ENCODE data around the gene LHFPL2.

Gene LHFPL2

GRCh38 chr5:78544561-78545201 is 103.9 kb downstream of the LHFPL2 start:
- no peak for TF ChIP-seq CTCF (IDR thresholded peaks at IDR 0.05)
- no peak for DNase-seq (ENCODE audit: low spot score)
- H3K4me3 ChIP-seq: no peak overlapping the region
- H3K27ac ChIP-seq: no peak overlapping the region

GRCh38 chr5:78543916-78544315 is 104.7 kb downstream of the LHFPL2 start:
- H3K4me3 ChIP-seq: no peak overlapping the region
- DNase-seq (ENCODE audit: low spot score): no peak
- no peak for TF ChIP-seq CTCF (IDR thresholded peaks at IDR 0.05)
- no peak overlapping the region for H3K27ac ChIP-seq

- Histone ChIP-seq H3K4me3 (no peak overlapping the region), H3K27ac (no peak overlapping the region)
- no peak for DNase-seq (ENCODE audit: low spot score)
- TF ChIP-seq CTCF (IDR thresholded peaks at IDR 0.05): no peak
These were observed 105.3 kb downstream of the LHFPL2 start for GRCh38 chr5:78543292-78543691.

DNA sequence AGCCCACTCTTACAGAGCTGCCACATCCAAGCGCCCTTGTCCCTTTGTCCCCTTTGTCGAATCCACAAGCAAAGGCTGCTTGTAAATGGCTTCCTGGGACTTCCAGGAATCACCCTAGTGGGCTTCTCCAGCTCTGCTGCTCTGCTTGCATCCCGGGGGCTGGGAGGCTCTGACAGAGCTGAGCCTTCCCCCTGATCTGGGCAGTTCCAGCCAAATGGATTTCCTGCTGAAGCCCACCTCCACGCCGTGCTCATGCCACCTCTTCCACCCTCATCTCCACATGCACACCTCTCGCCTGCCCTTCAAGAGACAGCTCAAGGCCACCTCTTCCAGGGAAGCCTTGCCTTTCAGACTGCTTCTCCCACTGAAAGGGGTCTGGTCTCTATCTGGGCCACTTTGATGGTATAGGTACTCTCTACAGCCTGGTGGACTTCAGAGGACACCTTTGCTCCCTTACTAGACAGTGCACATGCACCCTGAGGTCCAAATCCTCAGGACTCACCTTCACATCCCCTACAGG is 106.2 kb downstream of the LHFPL2 start:
- DNase-seq (ENCODE audit: low spot score): no peak
- Histone ChIP-seq H3K27ac (peak overlapping the region in 1 of 2 donors; percentile 23), H3K4me3 (no peak overlapping the region)
- no peak for TF ChIP-seq CTCF (IDR thresholded peaks at IDR 0.05)

DNA sequence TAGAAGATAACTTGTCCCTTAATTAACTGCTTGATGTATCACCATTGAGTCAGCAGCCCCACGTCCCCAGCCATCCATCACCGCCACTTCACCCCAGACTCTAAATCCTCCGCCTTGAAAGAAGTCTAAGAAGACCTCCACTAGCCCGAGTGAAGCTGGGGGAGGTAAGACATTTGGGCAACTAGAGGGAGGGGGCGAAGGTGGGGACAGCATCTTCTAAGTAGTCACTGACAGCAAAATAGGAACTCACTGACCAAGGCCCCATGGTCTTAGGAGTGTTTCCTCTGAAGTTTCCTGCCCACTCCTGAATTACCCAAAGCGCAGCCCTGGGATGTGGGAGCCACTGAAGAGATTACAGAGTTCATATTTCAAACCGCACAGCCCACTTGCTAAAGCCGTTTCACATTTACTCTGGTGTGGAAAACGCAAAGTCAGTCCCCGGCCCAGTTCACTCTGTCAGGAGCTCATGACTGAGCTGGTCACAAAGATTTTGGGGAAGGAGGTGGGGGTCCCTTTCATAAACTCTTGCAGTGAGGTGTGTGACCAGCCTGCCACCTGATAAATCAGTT is 107.4 kb downstream of the LHFPL2 start:
- TF ChIP-seq CTCF (IDR thresholded peaks at IDR 0.05): no peak
- DNase-seq (ENCODE audit: low spot score): no peak
- peak overlapping the region in 1 of 2 donors; percentile 75 for H3K27ac ChIP-seq
- H3K4me3 ChIP-seq: no peak overlapping the region

GRCh38 chr5:78540335-78541085 is 108.1 kb downstream of the LHFPL2 start:
- no peak overlapping the region for H3K4me3 ChIP-seq
- TF ChIP-seq CTCF (IDR thresholded peaks at IDR 0.05): no peak
- peak overlapping the region in 1 of 2 donors; percentile 75 for H3K27ac ChIP-seq
- no peak for DNase-seq (ENCODE audit: low spot score)

Measured in coronary artery (tissue), 2 donors.